D721Med (cell line): ENCODE measurements around the gene ARL17A.
"Not testable (repeated sequence)": the region's sequence is repeated elsewhere in the genome, so short reads cannot be mapped to it uniquely, and the experiment has no call there.

Experiments used
- DNase-seq: peaks from one replicate; pipeline ENCODE4 v3.0.0; 2011; ENCODE audit warnings: low spot score; ENCODE audit not compliant: insufficient read length
- FAIRE-seq: peaks from 2 replicates; lab custom pipeline; 2011; peaks lifted over from hg19 to GRCh38; lab: Jason Lieb, UNC

The ARL17A gene

DNA sequence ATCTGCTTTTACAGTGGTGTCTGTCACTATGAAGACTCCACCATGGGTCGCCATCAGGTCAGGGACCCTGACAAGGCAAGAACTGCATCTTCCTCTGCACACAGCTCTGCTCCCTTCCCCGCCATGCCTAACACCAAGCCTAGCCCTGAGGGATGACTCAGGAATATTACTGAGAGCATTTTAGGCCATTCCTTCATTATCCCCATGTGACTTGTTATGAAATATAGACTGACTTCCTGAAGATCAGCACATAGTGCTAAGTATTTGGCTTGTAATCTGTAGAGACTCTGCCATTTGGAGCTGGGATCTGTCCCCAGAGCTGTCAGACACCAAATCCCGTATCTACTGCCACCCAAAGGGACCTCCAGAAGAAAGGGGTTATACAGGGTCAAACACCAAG lies 19.4 kb downstream of the ARL17A start:
- DNase-seq, FAIRE-seq: not testable (repeated sequence)

DNA sequence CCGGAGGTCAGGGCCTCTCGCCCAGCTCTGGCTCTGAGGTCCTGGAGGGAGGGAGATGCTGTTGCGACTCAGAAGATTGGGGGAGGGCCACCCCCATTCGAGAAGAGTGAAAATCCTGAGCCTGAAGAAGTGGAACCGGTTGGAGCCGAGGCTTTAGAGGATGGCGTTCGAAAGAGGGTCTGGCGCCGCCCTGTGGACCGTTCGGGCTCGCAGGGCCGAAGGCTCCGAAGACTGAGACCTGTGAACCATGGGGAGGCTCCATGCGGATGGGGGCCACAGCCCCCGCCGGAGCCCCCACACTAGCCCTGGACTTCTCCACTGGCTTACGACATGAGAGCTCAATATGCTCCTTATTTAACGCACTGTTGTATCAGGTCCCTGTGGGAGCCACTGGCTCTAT lies 20.3 kb downstream of the ARL17A start:
- not testable (repeated sequence) for FAIRE-seq, DNase-seq

GRCh38 chr17:46548607-46549006 lies 30.9 kb downstream of the ARL17A start:
- not testable (repeated sequence) for DNase-seq, FAIRE-seq

- not testable (repeated sequence) for FAIRE-seq, DNase-seq
These were observed 44.8 kb downstream of the ARL17A start for GRCh38 chr17:46534716-46535115.

DNA sequence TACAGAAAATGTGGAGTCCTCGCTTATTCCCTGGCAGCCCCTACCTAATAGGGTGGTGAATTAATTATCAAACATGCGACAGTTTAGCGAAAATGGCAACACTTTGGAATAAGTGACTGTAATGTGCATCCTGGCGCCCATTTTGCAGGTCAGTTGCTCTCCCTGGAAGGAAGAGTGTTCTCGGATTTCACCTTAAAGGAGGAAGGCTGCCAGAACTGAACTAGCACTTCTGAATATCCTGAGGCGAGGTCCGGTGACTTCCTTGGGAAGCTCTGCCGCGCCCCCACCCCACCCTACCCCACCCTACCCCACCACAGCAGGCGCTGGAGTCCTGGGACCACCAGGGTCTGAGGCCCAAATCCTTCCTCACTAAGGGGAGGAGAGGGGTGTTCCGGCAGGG lies 67.3 kb downstream of the ARL17A start, which contains the start of gene LRRC37A2:
Gene LRRC37A2 (plus strand): TSS at position 301 of the 400 bp plus-strand sequence. CDS start 245 bp downstream, outside the sequence.
- FAIRE-seq, result not testable (repeated sequence)

DNA sequence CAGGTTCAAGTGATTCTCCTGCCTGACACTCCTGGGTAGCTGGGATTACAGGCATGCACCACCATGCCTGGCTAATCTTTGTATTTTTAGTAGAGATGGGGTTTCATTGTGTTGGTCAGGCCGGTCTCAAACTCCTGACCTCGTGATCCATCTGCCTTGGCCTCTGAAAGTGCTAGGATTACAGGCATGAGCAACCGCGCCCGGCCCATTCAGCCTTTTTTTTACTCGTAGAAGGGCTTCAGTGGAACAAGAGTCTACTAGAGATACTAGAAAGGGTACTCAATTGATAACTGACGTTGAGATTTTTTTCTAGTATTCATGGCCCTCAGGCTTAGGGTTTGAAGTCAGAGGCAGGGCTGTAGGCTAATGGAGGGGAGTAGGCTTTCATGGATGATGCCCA lies 73.6 kb downstream of the ARL17A start:
- FAIRE-seq, DNase-seq: not testable (repeated sequence)

More for the DNA sequence above, 67.3 kb downstream of the ARL17A start, which contains the start of gene LRRC37A2:
- DNase-seq, result not testable (repeated sequence)

DNA sequence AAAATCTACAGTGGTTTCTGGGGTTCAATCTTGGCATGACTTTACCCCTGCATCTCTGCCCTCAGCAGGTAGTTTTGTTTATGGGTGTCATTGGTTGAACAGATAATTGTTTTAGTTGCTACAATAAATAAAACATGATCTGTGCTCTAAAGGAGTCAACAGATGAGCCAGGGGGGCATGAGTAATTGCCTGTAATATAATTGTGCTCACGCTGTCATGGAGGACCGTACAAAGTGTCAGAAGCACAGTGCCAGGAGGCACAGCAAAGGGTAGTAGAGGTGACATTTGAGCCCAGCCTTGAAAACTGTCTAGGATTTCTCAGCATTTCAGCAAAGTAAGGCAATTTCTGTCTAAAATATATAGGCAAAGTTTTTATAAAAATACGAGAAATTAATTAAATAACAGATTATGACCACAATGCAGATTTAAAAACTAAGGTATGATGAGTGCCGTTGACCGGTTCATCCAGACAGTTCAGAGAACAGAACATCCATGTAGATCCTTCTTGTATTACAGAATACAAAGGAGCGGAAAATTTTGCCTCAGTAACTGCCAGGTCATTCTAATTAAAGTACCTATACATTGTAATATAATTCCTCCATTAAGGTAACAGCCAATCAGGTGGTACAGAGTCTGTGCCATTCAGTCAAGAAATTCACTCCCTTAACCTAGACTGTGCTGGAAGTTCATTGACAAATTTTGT lies 79.9 kb downstream of the ARL17A start:
- not testable (repeated sequence) for DNase-seq, FAIRE-seq

DNA sequence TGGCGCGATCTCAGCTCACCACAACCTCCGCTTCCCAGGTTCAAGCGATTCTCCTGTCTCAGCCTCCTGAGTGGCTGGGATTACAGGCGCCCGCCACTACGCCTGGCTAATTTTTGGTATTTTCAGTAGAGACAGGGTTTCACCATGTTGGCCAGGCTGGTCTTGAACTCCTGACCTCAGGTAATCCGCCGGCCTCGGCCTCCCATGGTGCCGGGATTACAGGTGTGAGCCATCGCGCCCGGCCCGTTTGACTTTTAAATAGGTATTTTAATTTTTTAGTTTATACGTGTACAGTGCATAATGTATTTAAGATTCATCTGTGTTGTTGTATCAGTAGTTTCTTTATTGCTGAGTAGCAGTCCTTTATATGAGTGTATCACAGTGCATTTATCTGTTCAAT lies 87.5 kb downstream of the ARL17A start:
- FAIRE-seq, DNase-seq: not testable (repeated sequence)

GRCh38 chr17:46481310-46481709 lies 98.2 kb downstream of the ARL17A start:
- FAIRE-seq, result peak; percentile 25
- not testable (repeated sequence) for DNase-seq

GRCh38 chr17:46478823-46479222 lies 100.7 kb downstream of the ARL17A start:
- FAIRE-seq, result peak; percentile 41
- DNase-seq, result not testable (repeated sequence)

- not testable (repeated sequence) for FAIRE-seq, DNase-seq
These were observed 103.9 kb downstream of the ARL17A start for GRCh38 chr17:46475583-46475982.

GRCh38 chr17:46474489-46474888 lies 105.0 kb downstream of the ARL17A start:
- not testable (repeated sequence) for DNase-seq, FAIRE-seq

- not testable (repeated sequence) for DNase-seq, FAIRE-seq
These were observed 111.9 kb downstream of the ARL17A start for GRCh38 chr17:46467618-46468017.
